IMR-90 (cell line): ENCODE results near the gene ACY1. TPM values are rescaled to one million over a fixed set of nuclear protein-coding genes. Genes with fewer than 3 reads are reported as not detected.
A peak's percentile ranks its signal among the peaks of the same experiment; 100 is the strongest.

Experiments used
- ATAC-seq: fragments of 200-7000 bp; cut with Tn5 transposase; 2 replicates; pipeline ENCODE4 v1.9.1; 2020; ENCODE audit warnings: low read depth, mild to moderate bottlenecking, moderate library complexity
- BruUV-seq: library from RNA; stranded (reverse); fragments of 400-500 nt; replicated peaks from 2 replicates; lab custom pipeline; 2021; lab: Mats Ljungman, UMichigan
- CTCF ChIA-PET: fragments of 300-600 bp; formaldehyde crosslinking; extraction: SDS; loops from one replicate; lab custom pipeline; 2021; ENCODE audit warnings: antibody characterized with exemption; lab: Yijun Ruan, JAX
- POLR2A ChIA-PET: fragments of 300-600 bp; sonication (Branson Sonifier 250); formaldehyde crosslinking; loops from one replicate; lab custom pipeline; 2022; ENCODE audit warnings: antibody characterized with exemption; ENCODE audit not compliant: unreplicated experiment; lab: Charles Lee
- DNase-seq: peaks from one replicate; pipeline ENCODE4 v3.0.0; 2013
- H2AFZ ChIP-seq: replicated peaks from 2 replicates; pipeline ENCODE3; 2013; ENCODE audit warnings: low read length, mild to moderate bottlenecking; ENCODE audit not compliant: poor library complexity
- H2AK5ac ChIP-seq: 2 replicates; pipeline ENCODE4 v1.6.1; 2013; ENCODE audit warnings: low read depth, low read length, inconsistent platforms
- H2AK9ac ChIP-seq: replicated peaks from 2 replicates; pipeline ENCODE3; 2013; ENCODE audit warnings: mild to moderate bottlenecking, low read depth, low read length, moderate library complexity; ENCODE audit not compliant: poor library complexity
- H2BK120ac ChIP-seq: 2 replicates; pipeline ENCODE4 v1.6.1; 2013; ENCODE audit warnings: low read depth, low read length, inconsistent platforms
- H2BK15ac ChIP-seq: 3 replicates; pipeline ENCODE4 v1.6.1; 2013; ENCODE audit warnings: low read depth, low read length, inconsistent platforms
- H2BK20ac ChIP-seq: 2 replicates; pipeline ENCODE4 v1.6.1; 2013; ENCODE audit warnings: low read depth, mild to moderate bottlenecking, inconsistent platforms, low read length, moderate library complexity
- H2BK5ac ChIP-seq: 2 replicates; pipeline ENCODE4 v1.6.1; 2013; ENCODE audit warnings: mild to moderate bottlenecking, low read depth, low read length, inconsistent platforms; ENCODE audit not compliant: poor library complexity, severe bottlenecking
- H3K14ac ChIP-seq: replicated peaks from 2 replicates; pipeline ENCODE4 v1.6.1; 2013; ENCODE audit warnings: low read depth, low read length, inconsistent platforms
- H3K18ac ChIP-seq: 2 replicates; pipeline ENCODE4 v1.6.1; 2013; ENCODE audit warnings: low read depth, low read length, control low read depth
- H3K23ac ChIP-seq: 2 replicates; pipeline ENCODE4 v1.6.1; 2013; ENCODE audit warnings: low read depth, low read length, inconsistent platforms
- H3K27ac ChIP-seq: 2 replicates; pipeline ENCODE4 v1.5.1; 2013; ENCODE audit warnings: mild to moderate bottlenecking, control low read depth, low read length; ENCODE audit not compliant: insufficient read depth
- H3K27me3 ChIP-seq: 2 replicates; pipeline ENCODE4 v1.6.1; 2013; ENCODE audit warnings: low read length; ENCODE audit not compliant: control insufficient read depth, insufficient read depth
- H3K36me3 ChIP-seq: 2 replicates; pipeline ENCODE4 v1.6.1; 2013; ENCODE audit warnings: low read length, mixed read lengths; ENCODE audit not compliant: control insufficient read depth, insufficient read depth
- H3K4ac ChIP-seq: 2 replicates; pipeline ENCODE4 v1.6.1; 2013; ENCODE audit warnings: low read depth, low read length, inconsistent platforms
- H3K4me1 ChIP-seq: 2 replicates; pipeline ENCODE4 v1.6.1; 2013; ENCODE audit warnings: low read length, mixed read lengths; ENCODE audit not compliant: control insufficient read depth, insufficient read depth
- H3K4me2 ChIP-seq: 2 replicates; pipeline ENCODE4 v1.6.1; 2013; ENCODE audit warnings: low read depth, mild to moderate bottlenecking, control low read depth, low read length, moderate library complexity
- H3K4me3 ChIP-seq: 2 replicates; pipeline ENCODE4 v1.5.1; 2013; ENCODE audit warnings: low read depth, mild to moderate bottlenecking, control low read depth, low read length, moderate library complexity; ENCODE audit not compliant: insufficient read depth
- H3K56ac ChIP-seq: 2 replicates; pipeline ENCODE4 v1.6.1; 2013; ENCODE audit warnings: low read length, inconsistent platforms; ENCODE audit not compliant: insufficient read depth; ENCODE audit errors: extremely low read depth
- H3K79me1 ChIP-seq, 2 experiments: 2 replicates each; pipeline ENCODE4 v1.6.1; 2013; ENCODE audit warnings: low read length in 2 of 2, inconsistent platforms in 1 of 2, low read depth in 1 of 2
- H3K9ac ChIP-seq: 2 replicates; pipeline ENCODE4 v1.6.1; 2013; ENCODE audit warnings: low read depth, low read length, control low read depth
- H3K9me1 ChIP-seq: 2 replicates; pipeline ENCODE4 v1.6.1; 2013; ENCODE audit warnings: low read length, inconsistent platforms; ENCODE audit not compliant: insufficient read depth
- H3K9me3 ChIP-seq: 2 replicates; pipeline ENCODE4 v1.6.1; 2013; ENCODE audit warnings: low read length; ENCODE audit not compliant: control insufficient read depth, insufficient read depth
- H4K20me1 ChIP-seq: 2 replicates; pipeline ENCODE4 v1.6.1; 2013; ENCODE audit warnings: low read length, inconsistent platforms; ENCODE audit not compliant: insufficient read depth
- H4K5ac ChIP-seq: 2 replicates; pipeline ENCODE4 v1.6.1; 2013; ENCODE audit warnings: mild to moderate bottlenecking, low read depth, low read length, control low read depth
- H4K8ac ChIP-seq, 2 experiments: 2 replicates each; pipeline ENCODE4 v1.6.1; 2013; ENCODE audit warnings: low read depth in 2 of 2, low read length in 2 of 2, control low read depth in 1 of 2, inconsistent platforms in 1 of 2
- H4K91ac ChIP-seq: 2 replicates; pipeline ENCODE4 v1.6.1; 2013; ENCODE audit warnings: low read depth, low read length, inconsistent platforms; ENCODE audit not compliant: insufficient read depth
- BHLHE40 ChIP-seq: fragments of 150-350 bp; IDR thresholded peaks from 2 replicates; pipeline ENCODE4 v1.6.1; 2016; ENCODE audit warnings: mild to moderate bottlenecking, low read depth, low read length
- CEBPB ChIP-seq: IDR thresholded peaks from 2 replicates; pipeline ENCODE4 v1.6.1; 2012; ENCODE audit warnings: low read depth, low read length, improper control_type of control experiment
- CHD1 ChIP-seq: IDR thresholded peaks from 2 replicates; pipeline ENCODE4 v1.6.1; 2012; ENCODE audit warnings: low read depth, low read length, improper control_type of control experiment
- FOS ChIP-seq: fragments of 150-350 bp; IDR thresholded peaks from 2 replicates; pipeline ENCODE4 v1.6.1; 2016; ENCODE audit warnings: low read depth, low read length
- MAFK ChIP-seq: IDR thresholded peaks from 2 replicates; pipeline ENCODE4 v1.6.1; 2012; ENCODE audit warnings: low read depth, low read length, improper control_type of control experiment
- MAZ ChIP-seq: IDR thresholded peaks from 2 replicates; pipeline ENCODE4 v1.6.1; 2012; ENCODE audit warnings: low read depth, mild to moderate bottlenecking, low read length, improper control_type of control experiment, moderate library complexity, borderline replicate concordance
- MXI1 ChIP-seq: IDR thresholded peaks from 2 replicates; pipeline ENCODE4 v1.6.1; 2012; ENCODE audit warnings: low read depth, mild to moderate bottlenecking, low read length, moderate library complexity, borderline replicate concordance
- NFE2L2 ChIP-seq: fragments of 150-350 bp; IDR thresholded peaks from 2 replicates; pipeline ENCODE4 v1.6.1; 2016; ENCODE audit warnings: low read depth, mild to moderate bottlenecking, low read length
- POLR2A ChIP-seq: IDR thresholded peaks from 2 replicates; pipeline ENCODE4 v1.6.1; 2012; ENCODE audit warnings: mild to moderate bottlenecking, low read depth, low read length
- RAD21 ChIP-seq: IDR thresholded peaks from 2 replicates; pipeline ENCODE4 v1.6.1; 2012; ENCODE audit warnings: low read length, improper control_type of control experiment
- RCOR1 ChIP-seq: IDR thresholded peaks from 2 replicates; pipeline ENCODE4 v1.6.1; 2012; ENCODE audit warnings: mild to moderate bottlenecking, low read length, improper control_type of control experiment; ENCODE audit not compliant: insufficient replicate concordance
- RFX5 ChIP-seq: IDR thresholded peaks from 2 replicates; pipeline ENCODE4 v1.8.0; 2012; ENCODE audit warnings: low read depth, mild to moderate bottlenecking, low read length, moderate library complexity
- SMC3 ChIP-seq: fragments of 150-350 bp; IDR thresholded peaks from 2 replicates; pipeline ENCODE4 v1.6.1; 2016; ENCODE audit warnings: low read depth, mild to moderate bottlenecking, antibody characterized with exemption, low read length, moderate library complexity
- WGBS, 2 experiments: methylation state at CpG; one replicate each; pipeline versions ENCODE4 v1.1.5 to v1.1.7; 2013; ENCODE audit warnings: missing lambda C conversion rate in 2 of 2; ENCODE audit not compliant: insufficient read length in 1 of 2; ENCODE audit errors: extremely low coverage in 2 of 2; 5-methylcytosine and 5-hydroxymethylcytosine counted together
- dilution Hi-C: fragments of 300-500 bp; cut with HindIII; formaldehyde crosslinking; loops from one replicate; pipeline ENCODE4 v1.14.3; 2018; ENCODE audit warnings: low sequenced_read_pairs; ENCODE audit not compliant: unreplicated experiment
- in situ Hi-C: fragments of 300-500 bp; cut with MboI; formaldehyde crosslinking; loops from 3 replicates; pipeline ENCODE4 v1.14.3; 2019; ENCODE audit warnings: low sequenced_read_pairs, inconsistent platforms, mixed read lengths
- intact Hi-C: fragments of 100-400 bp; cut with micrococcal nuclease; formaldehyde crosslinking; loops from 2 replicates; pipeline ENCODE4 v1.10.0; 2022
- polyA plus RNA-seq, 3 experiments: library from polyadenylated mRNA; depleted of rRNA; stranded (reverse); fragments of >200 nt; gene quantifications; 2 replicates each; pipeline ENCODE4 v1.2.3, GENCODE V29; 2012; ENCODE audit warnings: low replicate concordance in 1 of 3
- total RNA-seq: library from RNA; depleted of rRNA; stranded (reverse); fragments of >200 nt; gene quantifications from 2 replicates; pipeline ENCODE4 v1.2.3, GENCODE V29; 2012
- TF ChIP-seq, protein P1 (sequence below): conservative IDR thresholded peaks from 2 replicates; pipeline ENCODE4 v1.5.1; 2012; ENCODE audit warnings: mild to moderate bottlenecking, low read depth, low read length, improper control_type of control experiment
- TF ChIP-seq, protein P2 (sequence below): fragments of 150-350 bp; IDR thresholded peaks from 2 replicates; pipeline ENCODE4 v1.6.1; 2017; ENCODE audit warnings: mild to moderate bottlenecking, antibody characterized with exemption, low read length, low read depth

The ACY1 gene
- total and polyA plus RNA-seq, 2 of the 4 experiments (the other 2 are of a cell fraction), result 22.0 to 47.1 TPM

GRCh38 chr3:51941798-51942602, 41.3 kb upstream of the ACY1 start, which contains the start of the genes PARP3 and RRP9:
PARP3 (plus strand) TSS chr3:51942363; CDS start chr3:51943356, 993 bp downstream.
RRP9 (minus strand) TSS chr3:51941904; CDS start chr3:51941867, 37 bp downstream.
- no TSS peak for BruUV-seq
- intact Hi-C loops, result loop anchor here (1.0 to 5.0 kb wide), 8 partner anchors 32 to 255 kb away; partner anchors contain the start of genes ABHD14B, ACY1, DUSP7 and RPL29
- Histone ChIP-seq H2AFZ (peak within 1 kb of the TSS; percentile 94), H3K27ac (peak within 1 kb of the TSS; percentile 79), H2BK15ac (peak within 1 kb of the TSS; percentile 64; the same call in 1 of the 3 replicates), H3K56ac (peak within 1 kb of the TSS; percentile 37; the same call in 1 of the 2 replicates), H4K5ac (peak within 1 kb of the TSS; percentile 98), H2AK5ac (peak within 1 kb of the TSS; percentile 97), H3K4me1 (peaks cover 13% of the 10 kb centered on the region), H2BK20ac (0 out of 2 replicates have a peak within 1 kb of the TSS, but pooled peaks have one; percentile 11), H3K18ac (peak within 1 kb of the TSS; percentile 61), H3K9me3 (no peaks in the 10 kb centered on the region), H3K4ac (peak within 1 kb of the TSS; percentile 91), H4K20me1 (peaks cover 9% of the 10 kb centered on the region), H3K14ac (peak within 1 kb of the TSS; percentile 92), H4K8ac (peak within 1 kb of the TSS; percentile 97), H3K79me1 (peaks cover 21 to 41% of the 10 kb centered on the region in 2 experiments; a peak in 3 of 4 replicates), H4K91ac (peak within 1 kb of the TSS; percentile 90), H2AK9ac (peak within 1 kb of the TSS; percentile 96), H3K4me3 (peak within 1 kb of the TSS; percentile 49), H3K4me2 (peak within 1 kb of the TSS; percentile 98), H3K9me1 (peaks cover 12% of the 10 kb centered on the region), H2BK120ac (peak within 1 kb of the TSS; percentile 58), H3K9ac (peak within 1 kb of the TSS; percentile 66), H2BK5ac (peak within 1 kb of the TSS; percentile 79), H3K23ac (peak within 1 kb of the TSS; percentile 54; the same call in 1 of the 2 replicates), H3K36me3 (peaks cover 12% of the 10 kb centered on the region), H3K27me3 (no peaks in the 10 kb centered on the region)
- POLR2A ChIA-PET, result interaction anchor here (0.6 kb wide), 2 partner anchors 12 to 1373 kb away, joined by 3 to 5 read pairs; partner anchors contain the start of gene HEMK1
- DNase-seq (peak; percentile 100), ATAC-seq (peak; percentile 93)
- dilution Hi-C loops, result no loop called here
- in situ Hi-C loops, result loop anchor here (25.0 kb wide), 1 partner anchor 555 kb away; the partner anchor contains the start of genes MANF and RBM15B
- CTCF ChIA-PET, result interaction anchor here (0.6 to 1.2 kb wide), 8 partner anchors 10 to 1326 kb away, joined by 3 to 10 read pairs (median 4); partner anchors contain the start of gene ABHD14B
- 0% methylated on average over 32 of the region's 67 CpGs; no CpG with 5 or more reads in 1 of the 2 experiments for WGBS, 2 experiments
- TF ChIP-seq RCOR1, result no peak
- TF ChIP-seq RFX5, result no peak
- no peak; the same call in 1 of the 2 replicates for TF ChIP-seq FOS
- TF ChIP-seq SMC3, result peak; percentile 79
- TF ChIP-seq, protein P1, sequence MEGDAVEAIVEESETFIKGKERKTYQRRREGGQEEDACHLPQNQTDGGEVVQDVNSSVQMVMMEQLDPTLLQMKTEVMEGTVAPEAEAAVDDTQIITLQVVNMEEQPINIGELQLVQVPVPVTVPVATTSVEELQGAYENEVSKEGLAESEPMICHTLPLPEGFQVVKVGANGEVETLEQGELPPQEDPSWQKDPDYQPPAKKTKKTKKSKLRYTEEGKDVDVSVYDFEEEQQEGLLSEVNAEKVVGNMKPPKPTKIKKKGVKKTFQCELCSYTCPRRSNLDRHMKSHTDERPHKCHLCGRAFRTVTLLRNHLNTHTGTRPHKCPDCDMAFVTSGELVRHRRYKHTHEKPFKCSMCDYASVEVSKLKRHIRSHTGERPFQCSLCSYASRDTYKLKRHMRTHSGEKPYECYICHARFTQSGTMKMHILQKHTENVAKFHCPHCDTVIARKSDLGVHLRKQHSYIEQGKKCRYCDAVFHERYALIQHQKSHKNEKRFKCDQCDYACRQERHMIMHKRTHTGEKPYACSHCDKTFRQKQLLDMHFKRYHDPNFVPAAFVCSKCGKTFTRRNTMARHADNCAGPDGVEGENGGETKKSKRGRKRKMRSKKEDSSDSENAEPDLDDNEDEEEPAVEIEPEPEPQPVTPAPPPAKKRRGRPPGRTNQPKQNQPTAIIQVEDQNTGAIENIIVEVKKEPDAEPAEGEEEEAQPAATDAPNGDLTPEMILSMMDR, result peak; percentile 99
- TF ChIP-seq CHD1, result no peak
- no peak for TF ChIP-seq CEBPB
- TF ChIP-seq BHLHE40, result peak; percentile 70
- peak; percentile 97 for TF ChIP-seq RAD21
- TF ChIP-seq, protein P2, sequence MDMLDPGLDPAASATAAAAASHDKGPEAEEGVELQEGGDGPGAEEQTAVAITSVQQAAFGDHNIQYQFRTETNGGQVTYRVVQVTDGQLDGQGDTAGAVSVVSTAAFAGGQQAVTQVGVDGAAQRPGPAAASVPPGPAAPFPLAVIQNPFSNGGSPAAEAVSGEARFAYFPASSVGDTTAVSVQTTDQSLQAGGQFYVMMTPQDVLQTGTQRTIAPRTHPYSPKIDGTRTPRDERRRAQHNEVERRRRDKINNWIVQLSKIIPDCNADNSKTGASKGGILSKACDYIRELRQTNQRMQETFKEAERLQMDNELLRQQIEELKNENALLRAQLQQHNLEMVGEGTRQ, result peak; percentile 72
- TF ChIP-seq MXI1, result peak; percentile 100
- peak; percentile 66 for TF ChIP-seq MAZ
- no peak for TF ChIP-seq MAFK
- no peak for TF ChIP-seq NFE2L2
- peak; percentile 51 for TF ChIP-seq POLR2A
